Heart left ventricle (tissue), 16 donors: Measurements from ENCODE around the gene NCKAP5L. TPM values are rescaled to one million over a fixed set of nuclear protein-coding genes. Genes with fewer than 3 reads are reported as not detected.

Source experiments
- ATAC-seq, 4 donors: fragments of 200-7000 bp; cut with Tn5 transposase; one replicate each; pipeline ENCODE4 v1.9.1; 2020 to 2022; ENCODE audit warnings: moderate library complexity in 4 of 4, mild to moderate bottlenecking in 3 of 4, moderate number of reproducible peaks in 1 of 4
- DNase-seq, 5 donors: peaks; one replicate each; pipeline ENCODE4 v3.0.0-alpha.2; 2020
- H3K27ac ChIP-seq, 12 donors: fragments of 200-600 bp; sonication (generic) in 4 of 12; one replicate each; pipeline versions ENCODE4 v1.5.0 to v1.8.0; 2016 to 2022; ENCODE audit warnings: mild to moderate bottlenecking in 2 of 12
- H3K27me3 ChIP-seq, 9 donors: fragments of 200-600 bp; sonication (generic) in 2 of 9; one replicate each; pipeline versions ENCODE4 v1.5.1 to v1.8.0; 2016 to 2022; ENCODE audit warnings: mild to moderate bottlenecking in 3 of 9
- H3K36me3 ChIP-seq, 9 donors: fragments of 200-600 bp; sonication (generic) in 2 of 9; one replicate each; pipeline versions ENCODE4 v1.5.0 to v1.8.0; 2018 to 2022; ENCODE audit warnings: mild to moderate bottlenecking in 2 of 9
- H3K4me1 ChIP-seq, 12 donors: fragments of 200-600 bp; sonication (generic) in 4 of 12; one replicate each; pipeline versions ENCODE4 v1.5.0 to v1.8.0; 2016 to 2022; ENCODE audit warnings: mild to moderate bottlenecking in 3 of 12
- H3K4me3 ChIP-seq, 12 donors: fragments of 200-600 bp; sonication (generic) in 4 of 12; one replicate each; pipeline versions ENCODE4 v1.5.0 to v1.8.0; 2017 to 2022; ENCODE audit warnings: mild to moderate bottlenecking in 9 of 12, moderate library complexity in 4 of 12
- H3K9me3 ChIP-seq, 12 donors: fragments of 200-600 bp; sonication (generic) in 4 of 12; one replicate each; pipeline versions ENCODE4 v1.5.0 to v1.8.0; 2016 to 2022; ENCODE audit warnings: mild to moderate bottlenecking in 1 of 12
- CTCF ChIP-seq, 12 donors: fragments of 200-600 bp; sonication (generic) in 4 of 12; IDR thresholded peaks; one replicate each; pipeline versions ENCODE4 v1.5.0 to v1.8.0; 2018 to 2022; ENCODE audit warnings: antibody characterized with exemption in 12 of 12, mild to moderate bottlenecking in 5 of 12
- POLR2A ChIP-seq, 2 donors: fragments of 450-650 bp; IDR thresholded peaks; one replicate each; pipeline ENCODE4 v1.6.1; 2017; ENCODE audit warnings: antibody characterized with exemption in 2 of 2, mild to moderate bottlenecking in 2 of 2, moderate library complexity in 2 of 2
- WGBS, 4 donors: extraction: QIAGEN DNeasy Blood & Tissue Kit in 2 of 4; methylation state at CpG; one replicate each; pipeline versions ENCODE4 v1.1.5 to v1.1.7; 2013 to 2018; 5-methylcytosine and 5-hydroxymethylcytosine counted together
- intact Hi-C, 10 donors: fragments of 100-400 bp; cut with DNase I; formaldehyde crosslinking; loops; one replicate each; pipeline versions ENCODE4 v1.11.1 to v1.14.2; 2022
- polyA plus RNA-seq, 2 donors: library from polyadenylated mRNA; stranded (reverse); fragments of 200-250 nt; gene quantifications; one replicate each; pipeline ENCODE4 v1.2.3, GENCODE V29; 2013
- total RNA-seq, 9 donors: library from RNA; depleted of rRNA in 2 of 9; stranded (reverse); fragments of >200 nt in 2 of 9; fragmentation: NEBNext Ultra II Directional in 3 of 9; extraction: Animal tissue kit (Norgen Biotek cat#: 25700) in 3 of 9; gene quantifications; one replicate each; pipeline versions ENCODE4 v1.1.0 to v1.2.4, GENCODE V29; 2016 to 2023
- donor health status: ischemic (EF 13 %, LVEDD 7.1; RV severe dilation, severe dysfunction).
- donor health status: healthy with polysubstance abuse.
- donor health status: DM: no; HTN: yes; CAD: no.
- donor health status: DM: no; HTN: no; CAD: no.
- donor health status: ischemic (EF 25% LVEDD 6.9; RV normal size, moderate dysfunction).
- donor health status: ischemic (EF 25% LVEDD 5.7; RV mildly dilated, moderate dysfunction).
- donor health status: healthy.
- donor health status: DM: yes; HTN: yes; CAD: no.
- donor health status: ischemic (EF 35%, LVEDD 5.7; RV mildly dilated, moderate dysfunction).
- donor health status: nonischemic (EF 11% LVEDD 7.7; RV severe dilation, severe dysfunction).
- donor health status: DM: yes; HTN: yes; CAD: no.
- donor health status: PGD.
- donor health status: ischemic (EF 29% LVEDD 5.4; RV normal size, mild dysfunction).
- donor health status: nonischemic (EF 23%, LVEDD 6.1; RV moderate dilation, normal function).

Gene NCKAP5L
- total and polyA plus RNA-seq, 11 donors: 14.1 to 35.0 (median 25.0) TPM

- peaks cover 0 to 27% (median 8%) of the 10 kb centered on the region in 12 donors for H3K4me1 ChIP-seq
- H3K9me3 ChIP-seq: no peaks in the 10 kb centered on the region
- H3K36me3 ChIP-seq: peaks cover 2 to 72% (median 61%) of the 10 kb centered on the region in 9 donors
- H3K27me3 ChIP-seq: no peaks in the 10 kb centered on the region
- H3K4me3 ChIP-seq: no peak overlapping the region
- no peak for ATAC-seq
- intact Hi-C loops: loop anchor here in 1 of 10 donors (10.0 kb wide), 1 partner anchor 301 kb away; no protein-coding TSS in a partner anchor
- TF ChIP-seq POLR2A (IDR thresholded peaks at IDR 0.05): no peak
- no peak for TF ChIP-seq CTCF (IDR thresholded peaks at IDR 0.05)
- WGBS, 4 donors: 65 to 72% (median 69%) methylated on average over 3 of the region's 3 CpGs
- DNase-seq: no peak
- H3K27ac ChIP-seq: peak overlapping the region in 6 of 12 donors; percentile 24 to 74 (median 46)
Observed at GRCh38 chr12:49764126-49764525, 64.1 kb downstream of the NCKAP5L start.

- ATAC-seq: peak; percentile 60 to 82 (median 70)
- DNase-seq: peak; percentile 72 to 86 (median 80)
- H3K9me3 ChIP-seq: no peaks in the 10 kb centered on the region
Observed at GRCh38 chr12:49763006-49763591, 65.1 kb downstream of the NCKAP5L start.

GRCh38 chr12:49762468-49762847 is 65.8 kb downstream of the NCKAP5L start:
- no peak for TF ChIP-seq POLR2A (IDR thresholded peaks at IDR 0.05)
- no peak for TF ChIP-seq CTCF (IDR thresholded peaks at IDR 0.05)
- Histone ChIP-seq H3K27me3 (no peaks in the 10 kb centered on the region), H3K36me3 (peaks cover 2 to 88% (median 78%) of the 10 kb centered on the region in 9 donors), H3K4me3 (no peak overlapping the region), H3K4me1 (peaks cover 0 to 30% (median 12%) of the 10 kb centered on the region in 12 donors), H3K9me3 (no peaks in the 10 kb centered on the region), H3K27ac (peak overlapping the region in 2 of 12 donors; percentile 1 to 24)
- intact Hi-C loops: loop anchor here in 2 of 10 donors (2.0 to 10.0 kb wide), 2 partner anchors 22 to 302 kb away; partner anchors contain the start of gene TMBIM6 (in 1 of the 2)
- ATAC-seq (no peak), DNase-seq (no peak)
- WGBS, 4 donors: 76 to 87% (median 82%) methylated on average over 5 of the region's 5 CpGs

More at GRCh38 chr12:49763006-49763591, 65.1 kb downstream of the NCKAP5L start:
- H3K4me3 ChIP-seq: no peak overlapping the region
- WGBS, 4 donors: 20 to 25% (median 21%) methylated on average over 8 of the region's 8 CpGs
- H3K27me3 ChIP-seq: no peaks in the 10 kb centered on the region
- peak overlapping the region in 11 of 12 donors; percentile 2 to 74 (median 41) for H3K27ac ChIP-seq
- TF ChIP-seq POLR2A (IDR thresholded peaks at IDR 0.05): no peak
- peak; percentile 67 to 88 (median 73) for TF ChIP-seq CTCF (IDR thresholded peaks at IDR 0.05)
- intact Hi-C loops: loop anchor here in 2 of 10 donors (2.0 to 10.0 kb wide), 2 partner anchors 22 to 302 kb away; partner anchors contain the start of gene TMBIM6 (in 1 of the 2)
- H3K36me3 ChIP-seq: peaks cover 2 to 82% (median 72%) of the 10 kb centered on the region in 9 donors
- H3K4me1 ChIP-seq: peaks cover 0 to 27% (median 8%) of the 10 kb centered on the region in 12 donors

GRCh38 chr12:49761677-49762467 is 66.3 kb downstream of the NCKAP5L start:
- intact Hi-C loops: loop anchor here in 2 of 10 donors (2.0 to 10.0 kb wide), 2 partner anchors 21 to 303 kb away; partner anchors contain the start of gene TMBIM6 (in 1 of the 2)
- DNase-seq (no peak), ATAC-seq (no peak)
- no peaks in the 10 kb centered on the region for H3K27me3 ChIP-seq
- H3K27ac ChIP-seq: peak overlapping the region in 1 of 12 donors; percentile 24
- 83 to 89% (median 86%) methylated on average over 4 of the region's 4 CpGs for WGBS, 4 donors
- H3K4me3 ChIP-seq: no peak overlapping the region
- no peak for TF ChIP-seq POLR2A (IDR thresholded peaks at IDR 0.05)
- TF ChIP-seq CTCF (IDR thresholded peaks at IDR 0.05): no peak
- peaks cover 0 to 30% (median 17%) of the 10 kb centered on the region in 12 donors for H3K4me1 ChIP-seq
- peaks cover 2 to 94% (median 84%) of the 10 kb centered on the region in 9 donors for H3K36me3 ChIP-seq
- H3K9me3 ChIP-seq: no peaks in the 10 kb centered on the region
